ENCODE results near the gene CA10.

DNA sequence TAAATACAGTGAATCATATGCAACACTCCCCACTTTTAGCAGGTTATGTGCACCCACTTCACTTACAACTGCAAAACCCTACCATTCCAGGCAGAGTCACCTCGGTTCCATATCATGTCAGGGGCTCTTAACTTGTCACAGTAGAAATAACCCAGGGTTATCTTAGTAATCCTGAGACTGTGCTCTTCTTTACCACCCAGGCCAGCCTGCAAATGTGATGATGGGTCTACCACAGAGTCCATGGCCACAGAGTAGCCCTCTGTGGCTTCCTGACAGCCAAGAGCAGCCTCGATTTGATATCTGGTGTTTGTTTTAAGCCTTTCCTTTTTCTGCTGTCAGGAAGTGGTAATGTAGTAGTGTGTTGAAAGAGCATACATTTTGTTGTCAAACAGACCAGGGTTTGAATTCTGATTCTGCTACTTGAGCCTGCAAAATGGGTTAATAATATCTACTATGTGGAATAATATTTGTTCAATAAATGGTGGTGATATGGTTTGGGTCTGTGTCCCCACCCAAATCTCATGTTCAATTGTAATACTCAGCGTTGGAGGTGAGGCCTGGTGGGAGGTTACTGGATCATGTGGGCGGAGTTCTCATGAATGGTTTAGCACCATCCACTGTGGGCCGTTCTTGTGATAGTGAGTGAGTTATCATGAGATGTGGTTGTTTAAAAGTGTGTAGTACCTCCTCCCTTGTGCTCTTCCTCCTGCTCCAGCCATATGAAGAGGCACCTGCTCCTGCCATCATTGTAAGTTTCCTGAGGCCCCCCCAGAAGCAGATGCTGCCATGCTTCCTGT, 481.6 kb downstream of the CA10 start:
- TF ChIP-seq, protein P1, sequence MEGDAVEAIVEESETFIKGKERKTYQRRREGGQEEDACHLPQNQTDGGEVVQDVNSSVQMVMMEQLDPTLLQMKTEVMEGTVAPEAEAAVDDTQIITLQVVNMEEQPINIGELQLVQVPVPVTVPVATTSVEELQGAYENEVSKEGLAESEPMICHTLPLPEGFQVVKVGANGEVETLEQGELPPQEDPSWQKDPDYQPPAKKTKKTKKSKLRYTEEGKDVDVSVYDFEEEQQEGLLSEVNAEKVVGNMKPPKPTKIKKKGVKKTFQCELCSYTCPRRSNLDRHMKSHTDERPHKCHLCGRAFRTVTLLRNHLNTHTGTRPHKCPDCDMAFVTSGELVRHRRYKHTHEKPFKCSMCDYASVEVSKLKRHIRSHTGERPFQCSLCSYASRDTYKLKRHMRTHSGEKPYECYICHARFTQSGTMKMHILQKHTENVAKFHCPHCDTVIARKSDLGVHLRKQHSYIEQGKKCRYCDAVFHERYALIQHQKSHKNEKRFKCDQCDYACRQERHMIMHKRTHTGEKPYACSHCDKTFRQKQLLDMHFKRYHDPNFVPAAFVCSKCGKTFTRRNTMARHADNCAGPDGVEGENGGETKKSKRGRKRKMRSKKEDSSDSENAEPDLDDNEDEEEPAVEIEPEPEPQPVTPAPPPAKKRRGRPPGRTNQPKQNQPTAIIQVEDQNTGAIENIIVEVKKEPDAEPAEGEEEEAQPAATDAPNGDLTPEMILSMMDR (optimal IDR thresholded peaks at IDR 0.05 in 1 of 3, IDR thresholded peaks at IDR 0.05 in 1 of 3, conservative IDR thresholded peaks at IDR 0.05 in 1 of 3; ENCODE audit: extremely low read depth in 1 of 3, insufficient read depth in 2 of 3, low read length in 3 of 3) = no peak
- TF ChIP-seq EZH2 (IDR thresholded peaks at IDR 0.05; ENCODE audit: low read length) = no peak

Measured in keratinocyte (primary cell).